Measurements from ENCODE around the gene GPR84.

The GPR84 gene

GRCh38 chr12:54394986-54395385 lies 30.7 kb upstream of the GPR84 start:
- Histone ChIP-seq H3K4me2 (ENCODE audit: low read length) (no peak overlapping the region), H3K27ac (ENCODE audit: low read depth, low read length) (no peak overlapping the region), H4K20me1 (ENCODE audit: control insufficient read depth, insufficient read depth, low read depth, low read length) (no peaks in the 10 kb centered on the region), H3F3A (ENCODE audit: control insufficient read depth, insufficient read depth) (no peaks in the 10 kb centered on the region), H3K79me2 (ENCODE audit: control insufficient read depth, low read length) (no peaks in the 10 kb centered on the region), H3K36me3 (ENCODE audit: control insufficient read depth, low read length) (no peaks in the 10 kb centered on the region), H3K9me3 (ENCODE audit: control insufficient read depth, insufficient read depth, low read length) (no peaks in the 10 kb centered on the region), H3K27me3 (ENCODE audit: control insufficient read depth, low read length) (no peaks in the 10 kb centered on the region), H3K9me2 (replicated peaks; ENCODE audit: control insufficient read depth, low read length) (no peaks in the 10 kb centered on the region), H3K4me1 (ENCODE audit: control insufficient read depth, low read length) (peaks cover 18% of the 10 kb centered on the region), H3K4me3 (ENCODE audit: low read length) (no peak overlapping the region)
- TF ChIP-seq CTCF (IDR thresholded peaks at IDR 0.05; ENCODE audit: low read depth, low read length, poor library complexity, severe bottlenecking) (no peak), EZH2phosphoT487 (IDR thresholded peaks at IDR 0.05; ENCODE audit: borderline replicate concordance, low read length) (no peak)

- no peak overlapping the region for H3K4me3 ChIP-seq (ENCODE audit: low read length)
- no peaks in the 10 kb centered on the region for H3K36me3 ChIP-seq (ENCODE audit: control insufficient read depth, low read length)
- peaks cover 20% of the 10 kb centered on the region for H3K4me1 ChIP-seq (ENCODE audit: control insufficient read depth, low read length)
- no peaks in the 10 kb centered on the region for H4K20me1 ChIP-seq (ENCODE audit: control insufficient read depth, insufficient read depth, low read depth, low read length)
- H3K79me2 ChIP-seq (ENCODE audit: control insufficient read depth, low read length), result no peaks in the 10 kb centered on the region
- no peaks in the 10 kb centered on the region for H3K27me3 ChIP-seq (ENCODE audit: control insufficient read depth, low read length)
- no peak overlapping the region for H3K4me2 ChIP-seq (ENCODE audit: low read length)
- H3K27ac ChIP-seq (ENCODE audit: low read depth, low read length), result no peak overlapping the region
- TF ChIP-seq EZH2phosphoT487 (IDR thresholded peaks at IDR 0.05; ENCODE audit: borderline replicate concordance, low read length) (no peak), CTCF (IDR thresholded peaks at IDR 0.05; ENCODE audit: low read depth, low read length, poor library complexity, severe bottlenecking) (peak; percentile 79)
- no peaks in the 10 kb centered on the region for H3K9me2 ChIP-seq (replicated peaks; ENCODE audit: control insufficient read depth, low read length)
- H3K9me3 ChIP-seq (ENCODE audit: control insufficient read depth, insufficient read depth, low read length), result no peaks in the 10 kb centered on the region
- H3F3A ChIP-seq (ENCODE audit: control insufficient read depth, insufficient read depth), result no peaks in the 10 kb centered on the region
These were observed 30.0 kb upstream of the GPR84 start for GRCh38 chr12:54394281-54394719.

- H3K27ac ChIP-seq (ENCODE audit: low read depth, low read length), result no peak overlapping the region
- no peaks in the 10 kb centered on the region for H3K79me2 ChIP-seq (ENCODE audit: control insufficient read depth, low read length)
- TF ChIP-seq CTCF (IDR thresholded peaks at IDR 0.05; ENCODE audit: low read depth, low read length, poor library complexity, severe bottlenecking) (no peak), EZH2phosphoT487 (IDR thresholded peaks at IDR 0.05; ENCODE audit: borderline replicate concordance, low read length) (no peak)
- H3K4me2 ChIP-seq (ENCODE audit: low read length), result no peak overlapping the region
- no peaks in the 10 kb centered on the region for H3K36me3 ChIP-seq (ENCODE audit: control insufficient read depth, low read length)
- peaks cover 20% of the 10 kb centered on the region for H3K4me1 ChIP-seq (ENCODE audit: control insufficient read depth, low read length)
- H4K20me1 ChIP-seq (ENCODE audit: control insufficient read depth, insufficient read depth, low read depth, low read length), result no peaks in the 10 kb centered on the region
- H3K9me3 ChIP-seq (ENCODE audit: control insufficient read depth, insufficient read depth, low read length), result no peaks in the 10 kb centered on the region
- H3K4me3 ChIP-seq (ENCODE audit: low read length), result no peak overlapping the region
- no peaks in the 10 kb centered on the region for H3F3A ChIP-seq (ENCODE audit: control insufficient read depth, insufficient read depth)
- H3K27me3 ChIP-seq (ENCODE audit: control insufficient read depth, low read length), result no peaks in the 10 kb centered on the region
- H3K9me2 ChIP-seq (replicated peaks; ENCODE audit: control insufficient read depth, low read length), result no peaks in the 10 kb centered on the region
These were observed 29.5 kb upstream of the GPR84 start for GRCh38 chr12:54393743-54394142.

- H3K27ac ChIP-seq (ENCODE audit: low read depth, low read length), result no peak overlapping the region
- H3K79me2 ChIP-seq (ENCODE audit: control insufficient read depth, low read length), result no peaks in the 10 kb centered on the region
- no peaks in the 10 kb centered on the region for H3F3A ChIP-seq (ENCODE audit: control insufficient read depth, insufficient read depth)
- no peaks in the 10 kb centered on the region for H3K9me3 ChIP-seq (ENCODE audit: control insufficient read depth, insufficient read depth, low read length)
- H4K20me1 ChIP-seq (ENCODE audit: control insufficient read depth, insufficient read depth, low read depth, low read length), result no peaks in the 10 kb centered on the region
- no peaks in the 10 kb centered on the region for H3K36me3 ChIP-seq (ENCODE audit: control insufficient read depth, low read length)
- H3K4me2 ChIP-seq (ENCODE audit: low read length), result no peak overlapping the region
- no peak for TF ChIP-seq CTCF (IDR thresholded peaks at IDR 0.05; ENCODE audit: low read depth, low read length, poor library complexity, severe bottlenecking)
- TF ChIP-seq EZH2phosphoT487 (IDR thresholded peaks at IDR 0.05; ENCODE audit: borderline replicate concordance, low read length), result no peak
- H3K4me1 ChIP-seq (ENCODE audit: control insufficient read depth, low read length), result peaks cover 20% of the 10 kb centered on the region
- H3K27me3 ChIP-seq (ENCODE audit: control insufficient read depth, low read length), result no peaks in the 10 kb centered on the region
- no peaks in the 10 kb centered on the region for H3K9me2 ChIP-seq (replicated peaks; ENCODE audit: control insufficient read depth, low read length)
- no peak overlapping the region for H3K4me3 ChIP-seq (ENCODE audit: low read length)
These were observed 28.9 kb upstream of the GPR84 start for GRCh38 chr12:54393207-54393609.

Data from DOHH2 (cell line).